ENCODE results near the gene KATNAL1.
A peak's percentile ranks its signal among the peaks of the same experiment; 100 is the strongest.
"Not testable (repeated sequence)": the region's sequence is repeated elsewhere in the genome, so short reads cannot be mapped to it uniquely, and the experiment has no call there.

Gene KATNAL1

DNA sequence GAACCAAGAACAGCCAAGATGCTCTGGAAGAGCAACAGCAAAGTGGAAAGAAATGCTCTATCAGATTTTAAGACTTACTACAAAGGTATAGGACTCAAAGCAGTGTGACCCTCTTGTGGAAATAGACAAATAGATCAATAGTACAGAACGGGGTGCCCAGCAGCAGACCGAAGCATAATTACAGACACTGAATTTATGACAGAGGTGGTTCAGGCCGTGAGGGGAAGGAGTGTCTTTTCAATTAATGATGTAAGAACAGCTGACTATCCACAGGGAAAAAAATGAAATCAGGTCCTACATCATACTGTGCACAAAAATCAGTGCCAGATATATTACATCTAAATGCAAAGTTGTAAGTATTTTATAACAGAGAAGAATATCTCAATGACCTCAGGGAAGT, 95.6 kb downstream of the KATNAL1 start:
- ATAC-seq (no peak), DNase-seq (no peak)

DNA sequence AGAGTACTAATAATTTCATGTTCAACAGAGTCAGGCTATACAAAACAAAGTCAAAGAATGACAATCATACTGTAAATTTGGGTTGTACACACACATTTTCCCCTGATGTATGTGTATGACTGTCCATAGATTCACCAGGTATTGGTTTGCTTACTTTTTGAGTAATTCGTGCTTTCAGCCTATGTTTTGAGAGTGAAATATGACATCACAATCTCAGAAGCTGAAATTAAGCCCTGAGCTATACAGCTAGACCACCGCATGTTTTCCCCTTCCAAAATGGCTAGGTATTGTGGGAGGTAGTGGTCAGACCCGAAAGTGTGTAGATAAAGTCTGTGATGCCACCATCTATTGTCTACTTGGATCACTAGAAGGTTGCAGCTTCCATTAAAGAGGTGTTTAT, 102.8 kb downstream of the KATNAL1 start:
- DNase-seq (no peak), ATAC-seq (peak; percentile 91)

DNA sequence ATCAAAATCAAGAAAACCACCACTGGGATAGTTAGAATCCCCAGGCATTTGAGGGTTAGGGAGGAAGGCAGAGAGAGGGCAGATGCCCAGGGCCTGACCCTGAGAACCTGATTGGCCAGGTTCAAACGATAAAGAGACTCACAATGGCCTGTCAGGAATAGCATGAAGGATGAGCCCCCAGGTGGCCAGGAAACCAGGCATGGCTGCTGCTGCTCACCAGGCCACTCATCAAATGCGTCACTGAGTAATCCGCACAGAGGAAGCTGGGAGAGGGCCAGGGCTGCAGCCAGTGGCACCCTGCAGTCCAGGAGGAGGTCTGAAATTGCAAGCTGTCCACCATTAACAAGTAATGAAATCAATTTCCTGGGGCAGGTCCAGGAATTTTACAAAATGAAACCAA, 111.3 kb downstream of the KATNAL1 start:
- no peak for DNase-seq
- ATAC-seq, result no peak

DNA sequence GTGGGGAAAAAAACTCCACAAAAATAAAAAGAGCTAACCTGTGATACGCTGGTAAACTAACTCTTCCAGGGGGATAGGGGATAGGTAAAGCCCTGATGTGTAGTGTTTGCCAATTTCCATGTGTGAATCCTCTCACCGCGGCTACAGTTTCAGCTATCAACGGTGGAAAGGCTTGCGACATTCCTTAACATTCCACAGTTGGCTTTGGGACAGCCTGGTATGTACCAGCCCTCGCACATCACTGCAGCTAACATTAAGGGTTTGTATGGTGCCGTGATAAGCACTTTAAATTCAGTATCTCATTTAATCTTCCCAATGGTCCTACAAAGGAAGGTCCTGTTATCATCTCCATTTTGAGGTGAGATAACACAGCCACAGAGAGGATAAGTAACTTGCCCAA, 112.4 kb downstream of the KATNAL1 start:
- DNase-seq (no peak), ATAC-seq (no peak)

GRCh38 chr13:30193279-30194234, 113.8 kb downstream of the KATNAL1 start:
- DNase-seq (no peak), ATAC-seq (no peak)

DNA sequence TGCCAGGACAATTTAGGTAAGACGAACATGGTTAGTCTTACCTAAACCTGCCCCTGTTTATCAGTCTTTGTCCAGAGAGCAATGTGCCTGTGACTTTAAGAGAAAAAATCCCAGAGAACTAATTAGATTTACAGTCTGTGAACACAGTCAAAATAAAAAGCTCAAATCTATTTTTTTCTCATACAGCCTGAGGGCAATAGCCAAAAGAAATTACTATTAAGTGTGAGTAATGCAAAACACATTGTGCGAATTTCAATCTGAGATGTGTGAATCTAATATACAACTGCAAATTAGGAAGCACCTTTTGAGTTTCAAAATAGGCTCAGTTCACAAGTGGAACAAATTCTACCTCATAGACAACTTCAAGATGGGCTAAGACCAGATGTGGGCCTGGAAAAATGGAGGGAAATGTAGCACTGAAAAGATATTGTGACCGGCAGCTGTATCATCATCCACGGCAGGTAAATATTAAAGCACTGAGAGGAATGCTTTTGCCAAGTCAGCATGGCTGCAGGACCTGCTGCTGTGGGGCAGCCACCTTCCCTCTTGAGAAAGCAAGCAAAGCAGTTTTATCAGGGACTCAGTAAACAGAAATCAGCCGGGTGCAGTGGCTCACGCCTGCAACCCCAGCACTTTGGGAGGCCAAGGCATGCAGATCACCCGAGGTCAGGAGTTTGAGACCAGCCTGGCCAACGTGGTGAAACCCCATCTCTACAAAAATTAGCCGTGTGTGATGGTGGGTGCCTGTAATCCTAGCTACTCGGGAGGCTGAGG, 114.8 kb downstream of the KATNAL1 start:
- ATAC-seq (no peak), DNase-seq (no peak)

GRCh38 chr13:30191491-30192100, 115.8 kb downstream of the KATNAL1 start:
- ATAC-seq (no peak), DNase-seq (no peak)

DNA sequence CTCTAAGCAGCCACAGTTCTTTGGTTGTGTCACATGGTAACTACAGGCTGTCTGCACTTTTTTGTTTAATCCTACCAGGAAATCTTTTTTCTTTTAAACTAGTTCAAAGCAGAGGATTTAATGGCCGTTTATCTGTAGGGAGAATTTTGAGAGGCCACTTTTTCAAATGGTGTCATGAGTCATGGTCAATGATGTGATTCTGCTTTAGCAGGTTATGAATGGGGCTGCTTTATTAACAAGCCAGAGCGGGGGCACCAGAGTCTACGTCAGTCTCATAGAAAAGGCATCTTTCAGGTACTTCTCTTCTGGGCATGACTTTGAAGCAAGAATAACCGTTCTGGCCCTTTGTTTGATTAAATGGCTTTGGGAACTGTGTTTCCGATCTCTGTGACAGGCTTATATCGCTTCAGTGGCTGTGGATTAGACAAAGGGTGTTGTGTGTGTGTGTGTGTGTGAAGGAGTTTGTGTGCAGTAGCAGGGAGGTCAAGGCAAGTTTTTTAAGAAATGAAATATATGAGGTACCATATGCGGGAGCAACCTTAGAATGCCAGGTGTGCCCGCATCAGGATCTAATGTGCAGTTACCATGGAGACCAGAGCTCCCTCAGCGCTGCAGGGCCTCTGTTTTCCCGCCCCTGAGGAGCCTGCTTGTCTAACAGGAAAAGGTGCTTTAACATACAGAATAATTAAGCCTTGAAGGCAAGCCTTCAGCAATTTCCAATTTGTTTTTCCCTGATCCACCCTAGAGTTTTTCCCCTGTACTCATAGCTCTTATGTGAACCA, 120.5 kb downstream of the KATNAL1 start:
- no peak for ATAC-seq

GRCh38 chr13:30181888-30182651, 125.3 kb downstream of the KATNAL1 start:
- ATAC-seq (no peak), DNase-seq (no peak)

More for the DNA sequence above, 120.5 kb downstream of the KATNAL1 start:
- DNase-seq, result no peak

GRCh38 chr13:30179597-30180276, 127.6 kb downstream of the KATNAL1 start:
- no peak for ATAC-seq
- no peak for DNase-seq

DNA sequence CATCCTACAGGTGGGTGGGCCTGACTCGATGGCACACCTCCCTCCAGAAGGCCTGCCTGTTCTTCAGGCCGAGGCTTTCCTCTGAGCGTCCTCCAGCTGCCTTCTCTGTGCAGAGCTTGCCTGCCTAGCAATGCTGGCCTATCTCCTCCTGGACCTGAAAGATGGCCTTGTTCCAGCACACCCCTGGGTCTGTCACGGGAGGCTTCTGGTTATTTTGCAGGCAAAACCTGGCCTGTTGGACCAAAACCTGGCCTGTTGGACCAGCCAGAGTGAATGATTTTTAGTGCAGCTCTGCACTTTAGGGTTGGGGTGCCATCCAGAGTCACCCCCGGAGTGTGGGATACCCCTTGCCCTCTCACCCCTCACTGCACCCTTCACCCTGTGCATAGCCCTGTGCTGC, 128.4 kb downstream of the KATNAL1 start:
- no peak for ATAC-seq
- DNase-seq, result no peak

GRCh38 chr13:30175166-30175565, 132.2 kb downstream of the KATNAL1 start:
- DNase-seq (no peak), ATAC-seq (no peak)

DNA sequence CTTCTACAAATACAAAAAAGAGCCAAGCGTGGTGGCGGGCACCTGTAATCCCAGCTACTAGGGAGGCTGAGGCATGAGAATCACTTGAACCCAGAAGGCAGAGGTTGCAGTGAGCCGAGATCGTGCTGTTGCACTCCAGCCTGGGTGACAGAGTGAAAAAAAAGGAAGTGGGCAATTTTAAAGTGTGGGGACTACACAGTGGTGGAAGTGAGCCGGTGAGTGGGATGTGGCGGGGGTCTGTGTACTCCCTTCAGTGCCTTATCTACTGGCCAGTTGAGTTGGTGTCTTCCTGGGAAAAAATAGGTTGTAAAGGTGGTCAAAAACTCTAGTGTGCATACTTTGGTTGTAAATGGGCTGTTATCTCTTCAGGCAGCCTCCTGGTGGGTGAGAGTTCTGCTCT, 133.1 kb downstream of the KATNAL1 start:
- not testable (repeated sequence) for DNase-seq, ATAC-seq

- DNase-seq (no peak), ATAC-seq (no peak)
These were observed 134.1 kb downstream of the KATNAL1 start for GRCh38 chr13:30173303-30173610.

GRCh38 chr13:30172593-30173302, 134.6 kb downstream of the KATNAL1 start:
- ATAC-seq (no peak), DNase-seq (no peak)

- no peak for DNase-seq
- ATAC-seq, result no peak
These were observed 136.8 kb downstream of the KATNAL1 start for GRCh38 chr13:30170569-30170968.

DNA sequence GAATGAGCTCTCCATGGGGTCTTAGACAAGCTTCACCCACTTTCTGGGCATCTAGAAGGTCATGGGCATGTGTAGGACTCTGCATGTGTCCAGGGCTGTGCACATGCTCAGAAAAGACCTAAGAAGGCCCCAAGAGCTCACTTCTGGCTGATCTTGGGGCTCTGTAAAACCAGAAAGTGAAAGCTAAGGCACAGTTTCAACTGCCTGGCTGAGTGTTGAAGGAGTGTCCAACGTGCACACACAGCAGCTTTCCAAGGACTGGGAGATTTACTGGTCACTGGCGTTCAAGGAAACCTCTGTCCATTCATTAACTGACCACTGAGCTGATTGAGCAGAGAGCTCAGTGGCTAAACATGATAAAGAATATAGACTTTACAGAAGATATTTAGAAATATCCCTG, 137.9 kb downstream of the KATNAL1 start:
- DNase-seq (no peak), ATAC-seq (no peak)

DNA sequence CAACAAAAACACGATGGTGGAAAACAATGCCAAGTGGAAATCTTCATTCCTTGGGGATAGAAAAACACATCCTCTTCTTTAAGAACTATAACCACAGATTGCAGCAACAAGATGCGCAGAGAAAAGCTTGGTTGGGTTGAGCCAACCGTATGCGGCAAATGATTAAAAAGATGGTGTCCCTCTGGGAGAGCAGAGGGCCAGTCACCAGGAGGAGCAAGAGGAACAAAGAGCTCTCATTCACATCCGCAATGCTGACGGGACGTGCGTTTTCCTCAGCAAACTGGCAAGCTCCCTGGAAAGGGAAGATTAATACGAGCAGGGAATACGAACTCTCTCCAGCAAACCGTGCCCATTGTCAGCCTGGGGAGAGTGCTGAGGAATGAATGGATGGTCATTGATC, 141.6 kb downstream of the KATNAL1 start:
- ATAC-seq (no peak), DNase-seq (no peak)

DNA sequence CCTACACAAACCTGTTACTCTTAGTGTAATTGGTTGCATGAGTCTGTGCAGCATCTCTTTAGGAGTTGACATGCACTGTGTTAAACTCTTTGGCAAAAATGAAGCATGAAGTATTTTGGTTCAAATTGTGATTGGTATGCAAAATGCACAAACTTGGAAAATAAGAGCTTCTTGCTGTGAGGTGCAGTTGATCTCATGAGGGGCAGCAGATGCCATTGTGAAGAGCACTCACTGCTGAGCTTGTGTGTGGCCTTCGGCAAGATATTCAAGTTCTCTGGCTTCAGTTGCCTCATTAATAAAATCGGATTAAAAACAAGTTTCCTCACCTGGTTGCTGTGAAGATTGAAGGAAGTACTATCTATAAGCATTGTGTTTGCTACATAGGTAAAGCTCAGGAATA, 142.3 kb downstream of the KATNAL1 start:
- DNase-seq (no peak), ATAC-seq (no peak)

DNA sequence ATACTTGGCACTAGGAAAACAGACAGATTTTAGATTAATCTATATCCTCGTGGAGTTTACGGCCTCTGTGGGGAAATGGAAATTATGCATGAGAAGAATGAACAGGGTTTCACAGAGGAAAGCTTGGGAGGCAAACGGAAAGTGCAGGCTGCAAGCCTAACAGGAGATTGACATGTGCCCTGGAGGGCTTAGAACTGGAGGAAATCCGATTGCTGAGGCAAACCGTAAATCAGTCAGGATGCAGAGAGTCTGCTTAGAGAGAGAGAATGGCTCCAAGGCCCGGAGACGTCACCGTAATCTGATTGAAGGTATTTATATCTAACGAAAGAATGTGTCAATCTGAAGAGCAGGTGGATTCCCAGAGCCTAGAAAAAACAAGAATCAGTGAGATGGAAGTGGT, 143.2 kb downstream of the KATNAL1 start:
- ATAC-seq, result no peak
- no peak for DNase-seq

Measured in stimulated activated naive CD8-positive, alpha-beta T cell treated with anti-CD3 and anti-CD28 coated beads, Interleukin-15, Interleukin-2, amounts not matched to agents 100 U/mL and 50 U/mL, for 24 hours (primary cell).